Heart left ventricle (tissue), 16 donors: ENCODE data around the gene ESR2. TPM values are rescaled to one million over a fixed set of nuclear protein-coding genes. Genes with fewer than 3 reads are reported as not detected.
"Not testable (repeated sequence)": the region's sequence is repeated elsewhere in the genome, so short reads cannot be mapped to it uniquely, and the experiment has no call there.

Source experiments
- ATAC-seq, 4 donors: fragments of 200-7000 bp; cut with Tn5 transposase; one replicate each; pipeline ENCODE4 v1.9.1; 2020 to 2022; ENCODE audit warnings: moderate library complexity in 4 of 4, mild to moderate bottlenecking in 3 of 4, moderate number of reproducible peaks in 1 of 4
- DNase-seq, 5 donors: peaks; one replicate each; pipeline ENCODE4 v3.0.0-alpha.2; 2020
- H3K27ac ChIP-seq, 12 donors: fragments of 200-600 bp; sonication (generic) in 4 of 12; one replicate each; pipeline versions ENCODE4 v1.5.0 to v1.8.0; 2016 to 2022; ENCODE audit warnings: mild to moderate bottlenecking in 2 of 12
- H3K27me3 ChIP-seq, 9 donors: fragments of 200-600 bp; sonication (generic) in 2 of 9; one replicate each; pipeline versions ENCODE4 v1.5.1 to v1.8.0; 2016 to 2022; ENCODE audit warnings: mild to moderate bottlenecking in 3 of 9
- H3K36me3 ChIP-seq, 9 donors: fragments of 200-600 bp; sonication (generic) in 2 of 9; one replicate each; pipeline versions ENCODE4 v1.5.0 to v1.8.0; 2018 to 2022; ENCODE audit warnings: mild to moderate bottlenecking in 2 of 9
- H3K4me1 ChIP-seq, 12 donors: fragments of 200-600 bp; sonication (generic) in 4 of 12; one replicate each; pipeline versions ENCODE4 v1.5.0 to v1.8.0; 2016 to 2022; ENCODE audit warnings: mild to moderate bottlenecking in 3 of 12
- H3K4me3 ChIP-seq, 12 donors: fragments of 200-600 bp; sonication (generic) in 4 of 12; one replicate each; pipeline versions ENCODE4 v1.5.0 to v1.8.0; 2017 to 2022; ENCODE audit warnings: mild to moderate bottlenecking in 9 of 12, moderate library complexity in 4 of 12
- H3K9me3 ChIP-seq, 12 donors: fragments of 200-600 bp; sonication (generic) in 4 of 12; one replicate each; pipeline versions ENCODE4 v1.5.0 to v1.8.0; 2016 to 2022; ENCODE audit warnings: mild to moderate bottlenecking in 1 of 12
- CTCF ChIP-seq, 12 donors: fragments of 200-600 bp; sonication (generic) in 4 of 12; IDR thresholded peaks; one replicate each; pipeline versions ENCODE4 v1.5.0 to v1.8.0; 2018 to 2022; ENCODE audit warnings: antibody characterized with exemption in 12 of 12, mild to moderate bottlenecking in 5 of 12
- POLR2A ChIP-seq, 2 donors: fragments of 450-650 bp; IDR thresholded peaks; one replicate each; pipeline ENCODE4 v1.6.1; 2017; ENCODE audit warnings: antibody characterized with exemption in 2 of 2, mild to moderate bottlenecking in 2 of 2, moderate library complexity in 2 of 2
- WGBS, 4 donors: extraction: QIAGEN DNeasy Blood & Tissue Kit in 2 of 4; methylation state at CpG; one replicate each; pipeline versions ENCODE4 v1.1.5 to v1.1.7; 2013 to 2018; 5-methylcytosine and 5-hydroxymethylcytosine counted together
- intact Hi-C, 10 donors: fragments of 100-400 bp; cut with DNase I; formaldehyde crosslinking; loops; one replicate each; pipeline versions ENCODE4 v1.11.1 to v1.14.2; 2022
- polyA plus RNA-seq, 2 donors: library from polyadenylated mRNA; stranded (reverse); fragments of 200-250 nt; gene quantifications; one replicate each; pipeline ENCODE4 v1.2.3, GENCODE V29; 2013
- total RNA-seq, 9 donors: library from RNA; depleted of rRNA in 2 of 9; stranded (reverse); fragments of >200 nt in 2 of 9; fragmentation: NEBNext Ultra II Directional in 3 of 9; extraction: Animal tissue kit (Norgen Biotek cat#: 25700) in 3 of 9; gene quantifications; one replicate each; pipeline versions ENCODE4 v1.1.0 to v1.2.4, GENCODE V29; 2016 to 2023
- donor health status: ischemic (EF 13 %, LVEDD 7.1; RV severe dilation, severe dysfunction).
- donor health status: healthy with polysubstance abuse.
- donor health status: DM: no; HTN: yes; CAD: no.
- donor health status: DM: no; HTN: no; CAD: no.
- donor health status: ischemic (EF 25% LVEDD 6.9; RV normal size, moderate dysfunction).
- donor health status: ischemic (EF 25% LVEDD 5.7; RV mildly dilated, moderate dysfunction).
- donor health status: healthy.
- donor health status: DM: yes; HTN: yes; CAD: no.
- donor health status: ischemic (EF 35%, LVEDD 5.7; RV mildly dilated, moderate dysfunction).
- donor health status: nonischemic (EF 11% LVEDD 7.7; RV severe dilation, severe dysfunction).
- donor health status: DM: yes; HTN: yes; CAD: no.
- donor health status: PGD.
- donor health status: ischemic (EF 29% LVEDD 5.4; RV normal size, mild dysfunction).
- donor health status: nonischemic (EF 23%, LVEDD 6.1; RV moderate dilation, normal function).

Gene ESR2
- total and polyA plus RNA-seq, 11 donors = 0.15 to 1.7 (median 0.61) TPM

DNA sequence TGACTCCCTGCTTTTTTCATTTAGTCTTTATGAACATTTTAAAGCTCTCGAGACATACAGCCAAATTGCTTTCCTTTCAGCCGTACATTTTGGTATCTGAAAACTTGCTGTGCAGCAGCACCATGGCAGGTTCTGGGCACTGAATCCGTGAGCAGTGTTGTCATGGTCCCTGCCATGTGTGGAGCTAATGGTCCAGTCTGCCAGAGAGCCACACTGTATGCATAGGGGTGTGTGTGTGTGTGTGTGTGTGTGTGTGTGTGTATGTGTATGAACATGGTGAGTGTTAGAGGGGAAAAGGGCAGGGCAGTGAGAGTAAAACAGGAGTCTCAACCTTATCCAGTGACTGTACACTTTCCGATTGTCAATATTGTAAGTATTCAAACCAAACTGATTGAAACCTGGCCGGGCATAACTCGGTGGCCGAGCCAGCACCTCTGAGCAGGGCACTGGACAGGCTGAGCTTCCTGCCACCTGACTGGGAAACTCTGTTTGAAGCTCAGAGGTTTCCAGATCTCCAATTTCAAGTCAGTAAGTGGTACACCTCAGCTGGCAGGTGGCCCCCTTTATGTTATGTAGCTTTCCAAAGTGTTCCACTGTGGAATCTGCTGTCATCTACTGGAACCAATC lies 110.0 kb downstream of the ESR2 start:
- peaks cover 0 to 71% (median 49%) of the 10 kb centered on the region in 9 donors for H3K36me3 ChIP-seq
- no peaks in the 10 kb centered on the region for H3K4me1 ChIP-seq
- WGBS, 4 donors = 91 to 97% (median 96%) methylated on average over 7 of the region's 7 CpGs
- no peak for ATAC-seq
- no peak for TF ChIP-seq CTCF (IDR thresholded peaks at IDR 0.05)
- TF ChIP-seq POLR2A (IDR thresholded peaks at IDR 0.05) = no peak
- H3K4me3 ChIP-seq = no peak overlapping the region
- no peak for DNase-seq
- no peak overlapping the region for H3K27ac ChIP-seq
- H3K27me3 ChIP-seq = no peaks in the 10 kb centered on the region
- intact Hi-C loops = no loop called here
- no peaks in the 10 kb centered on the region for H3K9me3 ChIP-seq

GRCh38 chr14:64182908-64183307 lies 111.3 kb downstream of the ESR2 start:
- H3K4me1 ChIP-seq, DNase-seq, H3K27ac ChIP-seq, H3K4me3 ChIP-seq, H3K27me3 ChIP-seq, H3K9me3 ChIP-seq, ATAC-seq, intact Hi-C loops: not testable (repeated sequence)
- peaks cover 0 to 71% (median 46%) of the 10 kb centered on the region in 9 donors for H3K36me3 ChIP-seq
- 94 to 99% (median 98%) methylated on average over 5 to 40 of the region's 40 CpGs for WGBS, 4 donors

DNA sequence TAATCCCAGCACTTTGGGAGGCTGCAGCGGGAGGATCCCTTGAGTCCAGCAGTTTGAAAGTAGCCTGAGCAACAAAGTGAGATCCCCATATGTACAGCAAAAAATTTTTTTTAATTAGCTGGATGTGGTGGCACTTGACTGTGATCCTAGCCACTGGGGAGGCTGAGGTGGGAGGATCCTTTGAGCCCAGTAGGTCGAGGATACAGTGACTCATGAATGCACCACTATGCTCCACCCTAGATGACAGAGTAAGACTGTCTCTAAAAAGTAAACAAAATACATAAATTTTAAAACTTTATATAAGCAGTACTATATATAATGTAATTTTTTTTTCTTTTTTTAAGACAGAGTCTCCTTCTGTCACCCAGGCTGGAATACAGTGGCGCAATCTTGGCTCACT lies 115.4 kb downstream of the ESR2 start:
- WGBS, 4 donors = 93 to 96% (median 95%) methylated on average over 3 of the region's 3 CpGs
- DNase-seq (no peak), ATAC-seq (no peak)
- no peak for TF ChIP-seq CTCF (IDR thresholded peaks at IDR 0.05)
- TF ChIP-seq POLR2A (IDR thresholded peaks at IDR 0.05) = no peak
- no peak overlapping the region for H3K27ac ChIP-seq
- no peaks in the 10 kb centered on the region for H3K9me3 ChIP-seq
- H3K4me3 ChIP-seq = no peak overlapping the region
- no peaks in the 10 kb centered on the region for H3K27me3 ChIP-seq
- intact Hi-C loops = no loop called here
- peaks cover 0 to 76% (median 57%) of the 10 kb centered on the region in 9 donors for H3K36me3 ChIP-seq
- no peaks in the 10 kb centered on the region for H3K4me1 ChIP-seq

- Histone ChIP-seq H3K4me3 (no peak overlapping the region), H3K27me3 (no peaks in the 10 kb centered on the region), H3K9me3 (no peaks in the 10 kb centered on the region), H3K36me3 (peaks cover 0 to 87% (median 73%) of the 10 kb centered on the region in 9 donors), H3K27ac (no peak overlapping the region), H3K4me1 (no peaks in the 10 kb centered on the region)
- intact Hi-C loops = no loop called here
- TF ChIP-seq CTCF (IDR thresholded peaks at IDR 0.05) (no peak), POLR2A (IDR thresholded peaks at IDR 0.05) (no peak)
- ATAC-seq (no peak), DNase-seq (no peak)
- 82 to 93% (median 87%) methylated on average over 2 of the region's 2 CpGs for WGBS, 4 donors
Observed at GRCh38 chr14:64176330-64176729, 117.8 kb downstream of the ESR2 start.
